HEK293 (cell line): Measurements from ENCODE around the gene TYSND1.

Source experiments
- CTCF ChIA-PET: fragments of 350-600 bp; formaldehyde crosslinking; extraction: SDS; loops from one replicate; lab custom pipeline; 2021; ENCODE audit warnings: antibody characterized with exemption; lab: Yijun Ruan, JAX
- POLR2A ChIA-PET: fragments of 300-600 bp; formaldehyde crosslinking; extraction: SDS; loops from one replicate; lab custom pipeline; 2020; ENCODE audit warnings: antibody characterized with exemption, inconsistent platforms; lab: Yijun Ruan, JAX
- H3K27ac ChIP-seq: fragments of 200-500 bp; sonication (Bioruptor generic); 2 replicates; pipeline ENCODE4 v1.5.1; 2014; ENCODE audit warnings: low read depth, low read length, control low read depth, inconsistent platforms; ENCODE audit errors: extremely low read depth
- H3K36me3 ChIP-seq, 2 experiments: fragments of 200-500 bp in 1 of 2; sonication (Bioruptor generic) in 1 of 2; 1 replicate in 1 of 2; 2 replicates in 1 of 2; pipeline ENCODE4 v1.5.1; 2014 to 2017; ENCODE audit warnings: inconsistent platforms in 2 of 2, low read length in 2 of 2; ENCODE audit not compliant: control insufficient read depth in 2 of 2, insufficient read depth in 1 of 2
- H3K4me1 ChIP-seq: fragments of 200-500 bp; sonication (Bioruptor generic); 2 replicates; pipeline ENCODE4 v1.5.1; 2014; ENCODE audit warnings: mild to moderate bottlenecking, low read length, inconsistent platforms; ENCODE audit not compliant: control insufficient read depth, insufficient read depth
- H3K4me3 ChIP-seq: 2 replicates; pipeline ENCODE4 v1.5.1; 2011; ENCODE audit warnings: low read depth, mild to moderate bottlenecking, control low read depth, low read length, moderate library complexity
- H3K9me3 ChIP-seq: fragments of 200-500 bp; sonication (Bioruptor generic); 2 replicates; pipeline ENCODE4 v1.5.1; 2014; ENCODE audit warnings: low read depth, low read length, inconsistent platforms; ENCODE audit not compliant: control insufficient read depth, insufficient read depth
- BCL6B ChIP-seq: fragments of 450-650 bp; formaldehyde crosslinking; IDR thresholded peaks from 2 replicates; pipeline ENCODE4 v1.5.1; 2017; ENCODE audit warnings: missing biosample characterization, missing genetic modification characterization
- HOXC10 ChIP-seq: sonication (generic); formaldehyde crosslinking; IDR thresholded peaks from 2 replicates; pipeline ENCODE4 v1.8.1; 2023; ENCODE audit warnings: mild to moderate bottlenecking, missing genetic modification reagents
- REPIN1 ChIP-seq: fragments of 450-650 bp; formaldehyde crosslinking; IDR thresholded peaks from 2 replicates; pipeline ENCODE4 v1.5.1; 2017; ENCODE audit warnings: missing biosample characterization, missing genetic modification characterization, low read depth
- SP7 ChIP-seq: fragments of 450-650 bp; formaldehyde crosslinking; IDR thresholded peaks from 2 replicates; pipeline ENCODE4 v1.5.1; 2016; ENCODE audit warnings: missing biosample characterization, missing genetic modification characterization
- YY2 ChIP-seq: fragments of 450-650 bp; formaldehyde crosslinking; IDR thresholded peaks from 2 replicates; pipeline ENCODE4 v1.5.1; 2016; ENCODE audit warnings: missing biosample characterization, missing genetic modification characterization
- ZBTB1 ChIP-seq: fragments of 450-650 bp; formaldehyde crosslinking; IDR thresholded peaks from 2 replicates; pipeline ENCODE4 v1.5.1; 2016; ENCODE audit warnings: missing biosample characterization, missing genetic modification characterization
- ZBTB11 ChIP-seq: fragments of 450-650 bp; formaldehyde crosslinking; conservative IDR thresholded peaks from 2 replicates; pipeline ENCODE4 v1.5.1; 2016; ENCODE audit warnings: low read depth, missing biosample characterization, missing genetic modification characterization
- ZNF157 ChIP-seq: fragments of 450-650 bp; formaldehyde crosslinking; IDR thresholded peaks from 2 replicates; pipeline ENCODE4 v1.5.1; 2016; ENCODE audit warnings: missing biosample characterization, missing genetic modification characterization
- ZNF18 ChIP-seq: fragments of 450-650 bp; formaldehyde crosslinking; IDR thresholded peaks from 2 replicates; pipeline ENCODE4 v1.5.1; 2016; ENCODE audit warnings: missing biosample characterization, missing genetic modification characterization
- ZNF211 ChIP-seq: fragments of 450-650 bp; formaldehyde crosslinking; IDR thresholded peaks from 2 replicates; pipeline ENCODE4 v1.5.1; 2016; ENCODE audit warnings: low read depth, missing biosample characterization, missing genetic modification characterization
- ZNF24 ChIP-seq: fragments of 450-650 bp; formaldehyde crosslinking; IDR thresholded peaks from 2 replicates; pipeline ENCODE4 v1.5.1; 2016; ENCODE audit warnings: missing biosample characterization, missing genetic modification characterization
- ZNF280C ChIP-seq: fragments of 450-650 bp; formaldehyde crosslinking; IDR thresholded peaks from 2 replicates; pipeline ENCODE4 v1.5.1; 2016; ENCODE audit warnings: missing biosample characterization, missing genetic modification characterization
- ZNF416 ChIP-seq: fragments of 450-650 bp; formaldehyde crosslinking; IDR thresholded peaks from 2 replicates; pipeline ENCODE4 v1.5.1; 2016; ENCODE audit warnings: missing biosample characterization, missing genetic modification characterization
- ZNF514 ChIP-seq: fragments of 450-650 bp; formaldehyde crosslinking; IDR thresholded peaks from 2 replicates; pipeline ENCODE4 v1.5.1; 2016; ENCODE audit warnings: missing biosample characterization, missing genetic modification characterization
- ZNF585B ChIP-seq: fragments of 450-650 bp; formaldehyde crosslinking; IDR thresholded peaks from 2 replicates; pipeline ENCODE4 v1.5.1; 2016; ENCODE audit warnings: missing biosample characterization, missing genetic modification characterization
- ZNF600 ChIP-seq: fragments of 450-650 bp; formaldehyde crosslinking; IDR thresholded peaks from 2 replicates; pipeline ENCODE4 v1.5.1; 2016; ENCODE audit warnings: missing biosample characterization, missing genetic modification characterization
- ZNF791 ChIP-seq: fragments of 450-650 bp; formaldehyde crosslinking; IDR thresholded peaks from 2 replicates; pipeline ENCODE4 v1.5.1; 2016; ENCODE audit warnings: missing biosample characterization, missing genetic modification characterization
- ZNF830 ChIP-seq: fragments of 450-650 bp; IDR thresholded peaks from 2 replicates; pipeline ENCODE4 v1.5.0; 2018; ENCODE audit warnings: missing biosample characterization, missing genetic modification characterization, low read depth, mild to moderate bottlenecking, moderate library complexity

Gene TYSND1

GRCh38 chr10:70175516-70175915, 29.0 kb upstream of the TYSND1 start:
- Histone ChIP-seq H3K9me3 (no peaks in the 10 kb centered on the region), H3K27ac (no peak overlapping the region), H3K4me1 (no peaks in the 10 kb centered on the region), H3K36me3 (no peaks in the 10 kb centered on the region), H3K4me3 (no peak overlapping the region)
- ChIA-PET POLR2A (interaction anchor here (1.0 kb wide), 3 partner anchors 29 to 228 kb away, joined by 3 to 4 read pairs (median 3); partner anchors contain the start of genes EIF4EBP2 and TYSND1), CTCF (interaction anchor here (1.0 kb wide), 2 partner anchors 25 to 28 kb away, joined by 3 to 4 read pairs; no protein-coding TSS in a partner anchor)
- no peak for TF ChIP-seq ZNF157 (tag by site-specific recombination)
- TF ChIP-seq ZNF791 (tag by site-specific recombination), result no peak
- TF ChIP-seq REPIN1, result no peak
- TF ChIP-seq SP7 (tag by site-specific recombination), result no peak
- no peak for TF ChIP-seq ZNF24 (tag by site-specific recombination)
- no peak for TF ChIP-seq ZNF514
- no peak for TF ChIP-seq ZNF416 (tag by site-specific recombination)
- TF ChIP-seq ZNF600, result no peak
- no peak for TF ChIP-seq HOXC10 (CRISPR knock-in tag)
- no peak for TF ChIP-seq ZNF211 (tag by site-specific recombination)
- TF ChIP-seq ZBTB1, result no peak
- TF ChIP-seq ZNF280C, result no peak
- no peak for TF ChIP-seq BCL6B (tag by site-specific recombination)
- no peak for TF ChIP-seq ZNF830
- no peak for TF ChIP-seq ZNF585B (tag by site-specific recombination)
- no peak for TF ChIP-seq YY2
- no peak for TF ChIP-seq ZNF18
- no peak for TF ChIP-seq ZBTB11 (tag by site-specific recombination)
